Fibroblast of pulmonary artery (primary cell): Measurements from ENCODE around the gene C17orf113.
A peak's percentile ranks its signal among the peaks of the same experiment; 100 is the strongest.
"Not testable (repeated sequence)": the region's sequence is repeated elsewhere in the genome, so short reads cannot be mapped to it uniquely, and the experiment has no call there.

Experiments
- DNase-seq: peaks from one replicate; pipeline ENCODE4 v3.0.0-alpha.2; 2010; ENCODE audit warnings: low read depth
- H3K4me3 ChIP-seq: replicated peaks from 2 replicates; pipeline ENCODE4 v1.5.1; 2011; ENCODE audit warnings: low read depth, mild to moderate bottlenecking, control low read depth, low read length, moderate library complexity
- CTCF ChIP-seq: IDR thresholded peaks from 2 replicates; pipeline ENCODE4 v1.5.1; 2011; ENCODE audit warnings: mild to moderate bottlenecking, control low read depth, low read length, inconsistent platforms; ENCODE audit errors: missing control alignments

The C17orf113 gene

GRCh38 chr17:42019509-42020404, 30.6 kb downstream of the C17orf113 start, which contains the start of gene NKIRAS2:
Gene NKIRAS2, plus strand, starts transcription at chr17:42020090. Its CDS starts 1,488 bp downstream, at chr17:42021578.
- DNase-seq = peak; percentile 90
- TF ChIP-seq CTCF = peak; percentile 75
- peak within 1 kb of the TSS; percentile 95 for H3K4me3 ChIP-seq

DNA sequence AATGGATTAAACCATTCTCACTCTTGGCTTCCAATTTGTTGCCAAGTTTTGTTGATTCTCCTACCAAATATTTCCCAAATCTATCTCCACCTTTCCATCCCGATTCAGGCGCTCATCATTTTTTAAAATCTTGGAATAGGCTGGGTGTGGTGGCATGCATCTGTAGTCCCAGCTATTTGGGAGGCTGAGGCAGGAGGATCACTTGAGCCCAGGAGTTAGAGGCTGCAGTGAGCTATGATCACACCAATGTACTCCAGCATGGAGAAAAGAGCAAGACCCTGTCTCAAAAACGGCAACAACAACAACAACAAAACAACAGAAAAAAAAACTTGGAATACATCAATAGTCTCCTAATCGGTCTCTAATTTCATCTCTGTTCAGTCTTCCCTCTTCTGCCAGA, 31.4 kb downstream of the C17orf113 start:
- no peak for TF ChIP-seq CTCF
- no peak for DNase-seq
- H3K4me3 ChIP-seq = no peak overlapping the region

DNA sequence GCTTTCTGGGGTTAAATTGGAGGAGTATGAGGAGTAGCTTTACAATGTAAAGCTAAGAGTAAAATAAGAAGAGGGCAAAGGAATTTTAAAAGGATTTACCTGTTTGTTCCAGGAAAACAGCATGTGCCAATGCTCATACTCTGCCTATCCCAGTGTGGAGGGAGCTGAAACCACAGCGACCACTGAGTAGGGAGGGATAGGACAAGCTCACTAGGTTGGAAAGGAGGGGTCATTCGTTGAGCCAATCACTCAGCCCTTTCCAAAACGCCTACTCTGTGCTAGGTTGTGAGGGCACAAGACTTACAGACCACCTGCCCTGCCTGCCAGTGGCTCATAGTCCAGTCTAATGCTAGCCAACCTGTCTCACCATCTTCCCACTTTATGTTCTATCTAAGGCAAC, 32.1 kb downstream of the C17orf113 start:
- H3K4me3 ChIP-seq = peak overlapping the region; percentile 100
- DNase-seq = no peak
- TF ChIP-seq CTCF = no peak

DNA sequence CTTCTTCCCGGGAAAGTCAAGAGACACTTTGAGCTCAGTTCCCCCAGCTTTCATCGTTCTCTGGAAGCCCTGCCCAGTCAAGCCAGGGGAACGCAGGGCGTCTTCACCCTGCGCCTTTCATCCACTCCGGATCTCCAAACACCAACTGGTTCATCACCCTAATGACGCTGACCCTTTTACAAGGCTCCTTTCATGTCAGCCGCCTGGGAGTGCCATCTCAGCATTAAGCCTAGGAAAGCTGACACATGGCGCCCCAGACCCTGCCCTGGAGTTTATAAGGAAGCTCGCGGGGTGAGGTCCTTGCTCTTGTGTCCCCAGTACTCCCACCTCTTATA, 32.6 kb downstream of the C17orf113 start:
- H3K4me3 ChIP-seq = peak overlapping the region; percentile 100
- TF ChIP-seq CTCF = no peak
- no peak for DNase-seq

DNA sequence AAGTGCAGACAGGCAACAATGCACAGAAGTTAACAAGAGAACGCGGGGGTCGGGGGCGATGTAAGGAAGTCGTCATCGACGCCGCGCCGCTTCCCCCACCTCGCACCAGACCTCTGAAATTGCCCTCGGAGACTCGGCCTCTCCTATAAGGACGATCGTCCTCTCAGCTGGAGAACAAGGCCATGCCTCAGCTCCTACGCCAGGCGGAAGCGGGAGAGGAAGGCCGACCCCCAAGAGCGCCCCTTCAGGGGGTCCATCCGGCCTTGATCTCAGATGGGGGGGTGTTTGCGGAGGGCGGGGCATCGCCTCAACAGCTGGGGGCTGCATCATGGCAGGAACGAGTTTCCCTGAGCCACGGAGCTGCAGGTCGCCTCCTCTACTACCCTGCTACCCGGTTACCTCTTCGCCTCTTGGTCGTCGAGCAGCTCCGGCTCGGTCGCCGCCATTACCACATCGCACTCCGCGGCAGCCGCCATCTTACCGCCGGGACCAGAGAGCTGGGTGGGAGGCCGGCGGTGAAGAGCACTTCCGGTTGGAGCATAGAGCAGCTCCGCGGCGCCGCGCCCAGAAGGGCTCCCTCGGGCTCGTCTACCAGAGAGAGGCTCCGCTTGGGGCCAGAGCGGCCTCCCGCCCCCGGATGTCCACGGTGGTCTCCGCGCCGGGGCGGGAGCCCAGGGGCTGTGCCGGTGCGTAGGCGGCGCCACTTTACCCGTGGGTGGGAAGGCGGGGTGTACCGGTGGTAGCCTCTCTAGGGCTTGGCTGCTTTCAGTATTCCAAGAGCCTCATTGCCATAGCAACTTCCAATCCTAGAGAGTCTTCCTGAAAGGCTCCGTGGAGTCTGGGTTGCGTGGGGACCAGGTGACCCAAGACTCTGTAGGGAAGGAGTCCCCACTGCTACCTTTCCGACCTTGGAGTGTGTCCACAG, 33.2 kb downstream of the C17orf113 start, which contains the start of gene DNAJC7:
DNAJC7 (minus strand) TSS at position 499 of the 925 bp plus-strand sequence; CDS start at position 476, 23 bp downstream.
- TF ChIP-seq CTCF = no peak
- peak; percentile 92 for DNase-seq
- H3K4me3 ChIP-seq = peak within 1 kb of the TSS; percentile 100

GRCh38 chr17:42016411-42016831, 34.0 kb downstream of the C17orf113 start:
- TF ChIP-seq CTCF = no peak
- peak; percentile 26 for DNase-seq
- peak overlapping the region; percentile 100 for H3K4me3 ChIP-seq

DNA sequence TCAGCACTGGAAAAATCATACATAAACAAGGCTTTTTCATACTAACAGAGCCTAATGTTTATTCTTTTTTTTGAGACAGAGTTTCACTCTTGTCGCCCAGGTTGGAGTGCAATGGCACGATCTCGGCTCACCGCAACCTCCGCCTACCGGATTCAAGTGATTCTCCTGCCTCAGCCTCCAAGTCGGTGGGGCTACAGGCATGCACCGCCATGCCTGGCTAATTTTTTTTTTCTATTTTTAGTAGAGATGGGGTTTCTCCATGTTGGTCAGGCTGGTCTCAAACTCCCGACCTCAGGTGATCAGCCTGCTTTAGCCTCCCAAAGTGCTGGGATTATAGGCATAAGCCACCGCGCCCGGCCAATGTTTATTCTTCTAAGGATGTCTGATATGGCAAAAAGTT, 36.7 kb downstream of the C17orf113 start:
- H3K4me3 ChIP-seq = not testable (repeated sequence)

DNA sequence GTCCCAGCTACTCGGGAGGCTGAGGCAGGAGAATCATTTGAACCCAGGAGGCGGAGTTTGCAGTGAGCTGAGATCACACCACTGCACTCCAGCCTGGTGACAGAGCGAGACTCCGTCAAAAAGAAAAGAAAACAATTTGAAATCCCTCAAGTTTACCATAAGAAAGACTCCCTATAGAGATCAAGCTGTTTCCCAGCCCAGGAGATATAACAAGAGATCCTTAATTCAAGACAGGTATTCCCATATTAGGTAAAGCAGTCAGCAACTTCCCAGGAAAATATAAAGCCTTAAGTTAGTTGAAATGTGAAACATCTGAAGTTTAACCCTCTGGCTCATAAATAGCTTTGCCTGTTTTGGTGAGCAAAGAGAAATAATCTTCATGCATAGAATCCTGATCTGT, 38.0 kb downstream of the C17orf113 start:
- not testable (repeated sequence) for H3K4me3 ChIP-seq, DNase-seq

More for the DNA sequence above, 36.7 kb downstream of the C17orf113 start:
- not testable (repeated sequence) for DNase-seq
